ENCODE results near the gene PRDM8. TPM values are rescaled to one million over a fixed set of nuclear protein-coding genes. Genes with fewer than 3 reads are reported as not detected.

The PRDM8 gene
- total and polyA plus RNA-seq, 2 donors, result 7.5 to 13.7 TPM

GRCh38 chr4:80213117-80213815, 16.0 kb downstream of the PRDM8 start:
- Histone ChIP-seq H3K36me3 (ENCODE audit: insufficient read depth) (no peaks in the 10 kb centered on the region), H3K4me3 (ENCODE audit: low read depth, low read length) (no peak overlapping the region), H3K4me1 (ENCODE audit: insufficient read depth) (no peaks in the 10 kb centered on the region), H3K27ac (ENCODE audit: low read depth) (no peak overlapping the region)
- WGBS, result 86% methylated on average over 5 of the region's 5 CpGs
- no peak for DNase-seq (ENCODE audit: extremely low spot score)

- WGBS, result 8% methylated on average over 5 of the region's 5 CpGs
- Histone ChIP-seq H3K4me1 (ENCODE audit: insufficient read depth) (no peaks in the 10 kb centered on the region), H3K36me3 (ENCODE audit: insufficient read depth) (no peaks in the 10 kb centered on the region), H3K4me3 (ENCODE audit: low read depth, low read length) (no peak overlapping the region), H3K27ac (ENCODE audit: low read depth) (no peak overlapping the region)
- DNase-seq (ENCODE audit: extremely low spot score), result no peak
Observed at GRCh38 chr4:80215449-80216052, 18.2 kb downstream of the PRDM8 start.

- Histone ChIP-seq H3K4me3 (ENCODE audit: low read depth, low read length) (no peak overlapping the region), H3K4me1 (ENCODE audit: insufficient read depth) (no peaks in the 10 kb centered on the region), H3K27ac (ENCODE audit: low read depth) (no peak overlapping the region), H3K36me3 (ENCODE audit: insufficient read depth) (no peaks in the 10 kb centered on the region)
- DNase-seq (ENCODE audit: extremely low spot score), result no peak
- 49% methylated on average over 2 of the region's 2 CpGs for WGBS
Observed at GRCh38 chr4:80216100-80216761, 18.9 kb downstream of the PRDM8 start.

GRCh38 chr4:80219301-80220025, 22.2 kb downstream of the PRDM8 start:
- H3K27ac ChIP-seq (ENCODE audit: low read depth), result no peak overlapping the region
- 57% methylated on average over 5 of the region's 5 CpGs for WGBS
- H3K4me1 ChIP-seq (ENCODE audit: insufficient read depth), result no peaks in the 10 kb centered on the region
- no peak overlapping the region for H3K4me3 ChIP-seq (ENCODE audit: low read depth, low read length)
- no peaks in the 10 kb centered on the region for H3K36me3 ChIP-seq (ENCODE audit: insufficient read depth)
- DNase-seq (ENCODE audit: extremely low spot score), result no peak

- Histone ChIP-seq H3K4me1 (ENCODE audit: insufficient read depth) (no peaks in the 10 kb centered on the region), H3K27ac (ENCODE audit: low read depth) (no peak overlapping the region), H3K36me3 (ENCODE audit: insufficient read depth) (no peaks in the 10 kb centered on the region), H3K4me3 (ENCODE audit: low read depth, low read length) (no peak overlapping the region)
- DNase-seq (ENCODE audit: extremely low spot score), result no peak
- WGBS, result 23% methylated on average over 3 of the region's 3 CpGs
Observed at GRCh38 chr4:80220711-80221110, 23.4 kb downstream of the PRDM8 start.

- Histone ChIP-seq H3K36me3 (ENCODE audit: insufficient read depth) (no peaks in the 10 kb centered on the region), H3K4me3 (ENCODE audit: low read depth, low read length) (no peak overlapping the region), H3K4me1 (ENCODE audit: insufficient read depth) (no peaks in the 10 kb centered on the region), H3K27ac (ENCODE audit: low read depth) (no peak overlapping the region)
- no peak for DNase-seq (ENCODE audit: extremely low spot score)
Observed at GRCh38 chr4:80221161-80221560, 23.9 kb downstream of the PRDM8 start.

- 77% methylated on average over 2 of the region's 2 CpGs for WGBS
- H3K4me1 ChIP-seq (ENCODE audit: insufficient read depth), result no peaks in the 10 kb centered on the region
- no peak overlapping the region for H3K27ac ChIP-seq (ENCODE audit: low read depth)
- H3K36me3 ChIP-seq (ENCODE audit: insufficient read depth), result no peaks in the 10 kb centered on the region
- no peak overlapping the region for H3K4me3 ChIP-seq (ENCODE audit: low read depth, low read length)
- DNase-seq (ENCODE audit: extremely low spot score), result no peak
Observed at GRCh38 chr4:80225595-80225994, 28.3 kb downstream of the PRDM8 start.

GRCh38 chr4:80226094-80226493, 28.8 kb downstream of the PRDM8 start:
- Histone ChIP-seq H3K36me3 (ENCODE audit: insufficient read depth) (no peaks in the 10 kb centered on the region), H3K4me1 (ENCODE audit: insufficient read depth) (no peaks in the 10 kb centered on the region), H3K4me3 (ENCODE audit: low read depth, low read length) (no peak overlapping the region), H3K27ac (ENCODE audit: low read depth) (no peak overlapping the region)
- DNase-seq (ENCODE audit: extremely low spot score), result no peak
- 54% methylated on average over 2 of the region's 2 CpGs for WGBS

GRCh38 chr4:80228460-80228859, 31.2 kb downstream of the PRDM8 start:
- no peak overlapping the region for H3K4me3 ChIP-seq (ENCODE audit: low read depth, low read length)
- H3K4me1 ChIP-seq (ENCODE audit: insufficient read depth), result no peaks in the 10 kb centered on the region
- no peak overlapping the region for H3K27ac ChIP-seq (ENCODE audit: low read depth)
- DNase-seq (ENCODE audit: extremely low spot score), result no peak
- no peaks in the 10 kb centered on the region for H3K36me3 ChIP-seq (ENCODE audit: insufficient read depth)

GRCh38 chr4:80229128-80229527, 31.8 kb downstream of the PRDM8 start:
- WGBS, result 61% methylated on average over 2 of the region's 2 CpGs
- no peak overlapping the region for H3K27ac ChIP-seq (ENCODE audit: low read depth)

GRCh38 chr4:80229590-80229989, 32.3 kb downstream of the PRDM8 start:
- WGBS, result 90% methylated on average over 2 of the region's 2 CpGs
- Histone ChIP-seq H3K4me1 (ENCODE audit: insufficient read depth) (no peaks in the 10 kb centered on the region), H3K36me3 (ENCODE audit: insufficient read depth) (no peaks in the 10 kb centered on the region), H3K27ac (ENCODE audit: low read depth) (no peak overlapping the region), H3K4me3 (ENCODE audit: low read depth, low read length) (no peak overlapping the region)
- DNase-seq (ENCODE audit: extremely low spot score), result no peak

More at GRCh38 chr4:80229128-80229527, 31.8 kb downstream of the PRDM8 start:
- DNase-seq (ENCODE audit: extremely low spot score), result no peak
- Histone ChIP-seq H3K4me3 (ENCODE audit: low read depth, low read length) (no peak overlapping the region), H3K36me3 (ENCODE audit: insufficient read depth) (no peaks in the 10 kb centered on the region), H3K4me1 (ENCODE audit: insufficient read depth) (no peaks in the 10 kb centered on the region)

GRCh38 chr4:80231180-80231579, 33.9 kb downstream of the PRDM8 start:
- 90% methylated on average over 5 of the region's 5 CpGs for WGBS
- no peak overlapping the region for H3K27ac ChIP-seq (ENCODE audit: low read depth)
- no peak for DNase-seq (ENCODE audit: extremely low spot score)
- H3K4me1 ChIP-seq (ENCODE audit: insufficient read depth), result no peaks in the 10 kb centered on the region
- H3K36me3 ChIP-seq (ENCODE audit: insufficient read depth), result no peaks in the 10 kb centered on the region
- no peak overlapping the region for H3K4me3 ChIP-seq (ENCODE audit: low read depth, low read length)

- Histone ChIP-seq H3K27ac (ENCODE audit: low read depth) (no peak overlapping the region), H3K4me3 (ENCODE audit: low read depth, low read length) (no peak overlapping the region), H3K4me1 (ENCODE audit: insufficient read depth) (no peaks in the 10 kb centered on the region), H3K36me3 (ENCODE audit: insufficient read depth) (no peaks in the 10 kb centered on the region)
- 89% methylated on average over 2 of the region's 2 CpGs for WGBS
- DNase-seq (ENCODE audit: extremely low spot score), result no peak
Observed at GRCh38 chr4:80232707-80233370, 35.5 kb downstream of the PRDM8 start.
